ENCODE results near the gene RAB39B.

Gene RAB39B

DNA sequence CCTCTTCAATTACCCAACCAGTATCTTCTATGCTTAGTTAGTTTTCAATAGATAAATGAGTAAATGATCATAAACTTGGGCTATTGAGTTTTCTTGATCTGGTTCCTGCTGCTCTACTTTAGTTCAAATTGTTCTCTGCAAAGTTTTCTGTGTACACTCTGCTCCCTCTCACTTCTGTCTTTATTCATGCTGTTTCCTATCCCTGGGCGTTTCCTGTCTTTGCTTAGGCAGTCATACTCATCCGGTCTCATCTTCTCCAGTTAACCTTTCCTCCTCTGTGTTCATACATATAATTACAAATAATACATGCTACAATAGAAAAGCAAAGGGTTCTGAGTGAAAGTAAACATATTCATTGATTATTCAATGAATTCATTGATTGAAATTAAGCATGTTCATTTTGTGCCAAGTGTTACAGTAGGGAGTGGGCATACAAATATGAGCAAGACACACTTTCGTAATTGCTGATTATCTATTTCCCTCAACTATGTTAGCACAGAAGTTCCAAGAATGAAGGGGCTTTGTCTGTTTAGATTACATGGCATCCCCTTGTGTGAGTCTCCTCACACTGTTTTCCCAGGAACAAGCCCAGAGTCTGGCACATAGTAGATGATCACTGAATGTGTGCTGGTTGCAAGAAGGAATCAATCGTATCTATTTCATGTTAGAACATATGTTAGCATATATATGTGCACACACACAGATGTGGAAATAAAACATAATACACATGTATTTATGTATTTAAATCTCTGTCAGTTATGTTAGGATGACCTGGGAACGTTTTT, 1.1 kb downstream of the RAB39B start:
- no peak for DNase-seq (ENCODE audit: low read depth, low spot score)
- in situ Hi-C loops (cut with HindIII; ENCODE audit: low sequenced_read_pairs): no loop called here
- no peak overlapping the region for H3K4me3 ChIP-seq (ENCODE audit: low read depth, low read length)
- TF ChIP-seq, protein P1, sequence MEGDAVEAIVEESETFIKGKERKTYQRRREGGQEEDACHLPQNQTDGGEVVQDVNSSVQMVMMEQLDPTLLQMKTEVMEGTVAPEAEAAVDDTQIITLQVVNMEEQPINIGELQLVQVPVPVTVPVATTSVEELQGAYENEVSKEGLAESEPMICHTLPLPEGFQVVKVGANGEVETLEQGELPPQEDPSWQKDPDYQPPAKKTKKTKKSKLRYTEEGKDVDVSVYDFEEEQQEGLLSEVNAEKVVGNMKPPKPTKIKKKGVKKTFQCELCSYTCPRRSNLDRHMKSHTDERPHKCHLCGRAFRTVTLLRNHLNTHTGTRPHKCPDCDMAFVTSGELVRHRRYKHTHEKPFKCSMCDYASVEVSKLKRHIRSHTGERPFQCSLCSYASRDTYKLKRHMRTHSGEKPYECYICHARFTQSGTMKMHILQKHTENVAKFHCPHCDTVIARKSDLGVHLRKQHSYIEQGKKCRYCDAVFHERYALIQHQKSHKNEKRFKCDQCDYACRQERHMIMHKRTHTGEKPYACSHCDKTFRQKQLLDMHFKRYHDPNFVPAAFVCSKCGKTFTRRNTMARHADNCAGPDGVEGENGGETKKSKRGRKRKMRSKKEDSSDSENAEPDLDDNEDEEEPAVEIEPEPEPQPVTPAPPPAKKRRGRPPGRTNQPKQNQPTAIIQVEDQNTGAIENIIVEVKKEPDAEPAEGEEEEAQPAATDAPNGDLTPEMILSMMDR (IDR thresholded peaks at IDR 0.05; ENCODE audit: low read depth, low read length): no peak

DNA sequence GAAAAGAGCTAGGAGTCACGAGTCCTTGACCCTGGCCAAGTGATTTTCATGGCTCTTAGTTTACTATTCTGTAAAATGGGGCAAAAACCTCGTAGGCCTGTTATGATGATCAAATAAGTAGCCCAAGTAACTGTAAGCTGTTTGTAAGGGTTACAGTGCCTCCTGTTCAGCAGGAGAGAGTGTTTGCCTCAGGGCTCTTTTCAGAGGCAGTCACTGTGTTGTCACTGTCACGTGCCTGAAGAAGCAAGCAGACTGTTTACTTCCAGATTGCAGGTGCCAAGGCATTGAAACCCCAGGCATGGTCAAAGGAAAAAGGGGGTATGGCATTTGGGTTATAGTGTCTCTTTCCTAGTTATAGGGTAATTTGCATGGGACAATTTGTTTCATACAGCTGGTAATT, 4.5 kb downstream of the RAB39B start:
- DNase-seq (ENCODE audit: low read depth, low spot score): no peak
- in situ Hi-C loops (cut with HindIII; ENCODE audit: low sequenced_read_pairs): no loop called here
- TF ChIP-seq, protein P1 (IDR thresholded peaks at IDR 0.05; ENCODE audit: low read depth, low read length): no peak
- H3K4me3 ChIP-seq (ENCODE audit: low read depth, low read length): no peak overlapping the region

DNA sequence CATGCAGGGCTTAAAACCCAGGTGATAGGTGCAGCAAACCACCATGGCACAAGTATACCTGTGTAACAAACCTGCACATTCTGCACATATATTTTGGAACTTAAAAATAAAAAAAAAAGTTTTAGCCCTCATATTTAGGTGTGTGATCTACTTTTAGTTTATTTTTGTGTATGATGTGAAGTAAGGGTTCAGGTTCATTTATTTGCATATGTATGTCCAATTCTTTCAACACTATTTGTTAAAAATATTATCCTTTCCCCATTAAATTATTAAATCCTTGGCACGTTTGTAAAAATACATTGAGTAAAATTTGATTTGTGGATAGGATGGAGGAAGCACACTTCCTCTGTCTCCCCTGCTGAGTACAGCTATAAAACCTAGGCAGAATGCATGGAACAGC, 12.9 kb downstream of the RAB39B start:
- no peak for DNase-seq (ENCODE audit: low read depth, low spot score)
- no peak overlapping the region for H3K4me3 ChIP-seq (ENCODE audit: low read depth, low read length)
- TF ChIP-seq, protein P1 (IDR thresholded peaks at IDR 0.05; ENCODE audit: low read depth, low read length): no peak
- in situ Hi-C loops (cut with HindIII; ENCODE audit: low sequenced_read_pairs): no loop called here

DNA sequence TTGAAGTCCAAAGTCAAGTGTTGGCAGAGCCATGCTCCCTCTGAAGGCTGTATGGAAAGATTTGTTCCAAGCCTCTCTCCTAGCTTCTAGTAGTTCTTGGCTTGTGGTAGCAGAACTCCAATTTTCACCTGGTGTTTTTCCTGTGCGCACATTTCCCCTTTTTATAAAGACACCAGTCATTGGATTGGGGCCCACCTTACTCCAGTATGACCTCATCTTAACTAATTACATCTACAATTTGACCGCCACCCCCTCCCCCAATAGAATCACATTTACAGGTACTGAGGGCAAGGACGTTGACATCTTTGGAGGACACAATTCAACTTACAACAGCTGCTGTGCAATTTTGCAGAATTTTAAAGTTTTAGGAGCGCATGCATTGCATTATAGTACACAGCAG, 16.8 kb downstream of the RAB39B start:
- no peak overlapping the region for H3K4me3 ChIP-seq (ENCODE audit: low read depth, low read length)
- TF ChIP-seq, protein P1 (IDR thresholded peaks at IDR 0.05; ENCODE audit: low read depth, low read length): no peak
- DNase-seq (ENCODE audit: low read depth, low spot score): no peak
- in situ Hi-C loops (cut with HindIII; ENCODE audit: low sequenced_read_pairs): no loop called here

DNA sequence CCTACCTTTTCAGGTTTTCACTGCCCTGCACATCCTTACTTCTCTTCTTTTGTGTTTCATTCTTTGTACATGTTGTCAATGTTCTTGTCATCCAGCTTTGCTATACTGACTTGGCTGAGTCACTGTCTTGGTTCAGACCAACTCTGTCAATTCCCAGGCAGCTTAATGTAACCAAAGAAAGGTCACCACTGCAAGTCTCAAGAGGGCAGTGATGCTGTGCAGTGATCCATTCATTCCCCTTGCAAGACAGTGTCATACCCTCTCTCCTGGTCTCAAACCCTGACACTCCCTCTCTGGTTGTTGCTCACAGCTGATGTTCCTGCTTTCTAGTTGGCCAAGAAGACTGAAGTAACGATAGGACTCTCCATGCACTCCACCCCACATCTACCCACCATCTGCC, 17.5 kb downstream of the RAB39B start:
- no peak for DNase-seq (ENCODE audit: low read depth, low spot score)
- TF ChIP-seq, protein P1 (IDR thresholded peaks at IDR 0.05; ENCODE audit: low read depth, low read length): no peak

DNA sequence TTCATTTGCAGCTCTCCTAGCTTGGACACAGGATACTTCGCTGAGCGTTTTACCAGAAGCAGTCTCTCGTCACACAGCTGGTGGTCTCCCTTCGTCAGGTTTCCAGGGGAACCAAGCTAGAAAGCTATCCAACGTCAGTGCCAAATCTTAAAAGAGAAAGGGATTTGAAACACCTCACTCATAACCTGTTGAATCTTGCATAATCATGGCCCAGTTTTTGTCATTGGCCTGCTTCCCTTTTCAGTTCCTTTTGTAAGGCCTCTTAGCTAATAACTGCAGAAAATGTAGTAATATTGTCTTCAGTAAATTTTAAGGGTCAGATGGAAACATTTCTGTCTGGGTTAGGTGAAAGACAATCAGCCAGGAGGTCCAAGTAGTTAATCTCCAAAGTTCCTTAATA, 22.0 kb downstream of the RAB39B start:
- no peak overlapping the region for H3K4me3 ChIP-seq (ENCODE audit: low read depth, low read length)
- no peak for DNase-seq (ENCODE audit: low read depth, low spot score)
- in situ Hi-C loops (cut with HindIII; ENCODE audit: low sequenced_read_pairs): no loop called here
- TF ChIP-seq, protein P1 (IDR thresholded peaks at IDR 0.05; ENCODE audit: low read depth, low read length): no peak

More for the DNA sequence above, 17.5 kb downstream of the RAB39B start:
- in situ Hi-C loops (cut with HindIII; ENCODE audit: low sequenced_read_pairs): no loop called here
- no peak overlapping the region for H3K4me3 ChIP-seq (ENCODE audit: low read depth, low read length)
